K562 (cell line): Measurements from ENCODE around the gene PPDPF. TPM values are rescaled to one million over a fixed set of nuclear protein-coding genes. Genes with fewer than 3 reads are reported as not detected.

ENCODE experiments used
- ATAC-seq: fragments of 200-7000 bp; cut with Tn5 transposase; 3 replicates; pipeline ENCODE4 v1.9.1; 2020; ENCODE audit warnings: moderate library complexity
- BruUV-seq: library from RNA; stranded (reverse); fragments of 400-500 nt; replicated peaks from 2 replicates; lab custom pipeline; 2021; lab: Mats Ljungman, UMichigan
- CTCF ChIA-PET: fragments of 300-600 bp; formaldehyde crosslinking; extraction: SDS; loops from one replicate; lab custom pipeline; 2021; ENCODE audit warnings: low intra/inter-chr PET ratio; lab: Yijun Ruan, JAX
- POLR2A ChIA-PET: fragments of 300-600, 350-650 bp; sonication (Branson Sonifier 250); formaldehyde crosslinking; extraction: SDS; loops from one replicate; lab custom pipeline; 2021; ENCODE audit warnings: antibody characterized with exemption, inconsistent platforms; lab: Yijun Ruan, JAX
- DNase-seq, 4 experiments: peaks; one replicate each; pipeline versions ENCODE4 v3.0.0 to v3.0.0-alpha.2; 2011 to 2018; ENCODE audit warnings: low spot score in 3 of 4, mixed read lengths in 3 of 4; ENCODE audit errors: extremely low read depth in 1 of 4
- FAIRE-seq: peaks from 2 replicates; lab custom pipeline; 2011; peaks lifted over from hg19 to GRCh38; lab: Jason Lieb, UNC
- H2AFZ ChIP-seq: 2 replicates; pipeline ENCODE4 v1.6.0; 2011; ENCODE audit warnings: low read depth, low read length, control low read depth, inconsistent platforms
- H3K27ac ChIP-seq: fragments of 200-600 bp; 3 replicates; pipeline ENCODE4 v1.8.0; 2011; ENCODE audit warnings: low read depth, mild to moderate bottlenecking, control low read depth, inconsistent platforms, low read length, moderate library complexity, mixed read lengths; ENCODE audit errors: extremely low read depth
- H3K27me3 ChIP-seq, 2 experiments: fragments of 300-600 bp in 1 of 2; 2 replicates in 1 of 2; 3 replicates in 1 of 2; pipeline versions ENCODE4 v1.6.0 to v1.8.0; 2011; ENCODE audit warnings: inconsistent platforms in 2 of 2, low read length in 2 of 2, mild to moderate bottlenecking in 1 of 2, mixed read lengths in 1 of 2, moderate library complexity in 1 of 2; ENCODE audit not compliant: control insufficient read depth in 2 of 2, insufficient read depth in 2 of 2
- H3K36me3 ChIP-seq: fragments of 300-600 bp; 3 replicates; pipeline ENCODE4 v1.8.0; 2011; ENCODE audit warnings: mild to moderate bottlenecking, low read length, inconsistent platforms; ENCODE audit not compliant: control insufficient read depth, insufficient read depth
- H3K4me1 ChIP-seq, 2 experiments: fragments of 200-600 bp in 1 of 2; replicated peaks in 1 of 2; 2 replicates in 1 of 2; 3 replicates in 1 of 2; pipeline versions ENCODE4 v1.5.1 to v1.8.0; 2011; ENCODE audit warnings: inconsistent platforms in 2 of 2, low read length in 2 of 2, mild to moderate bottlenecking in 1 of 2, mixed read lengths in 1 of 2, moderate library complexity in 1 of 2; ENCODE audit not compliant: control insufficient read depth in 2 of 2, insufficient read depth in 2 of 2
- H3K4me2 ChIP-seq: 2 replicates; pipeline ENCODE4 v1.6.1; 2011; ENCODE audit warnings: low read length, control low read depth, inconsistent platforms, mixed read lengths; ENCODE audit not compliant: insufficient read depth
- H3K4me3 ChIP-seq: fragments of 200-600 bp; sonication (generic), shearing (Covaris generic); 2 replicates; pipeline ENCODE4 v1.5.1; 2016; ENCODE audit warnings: control low read depth, inconsistent platforms
- H3K79me2 ChIP-seq: fragments of 200-600 bp; 3 replicates; pipeline ENCODE4 v1.8.0; 2011; ENCODE audit warnings: low read length, inconsistent platforms; ENCODE audit not compliant: control insufficient read depth, insufficient read depth
- H3K9ac ChIP-seq, 2 experiments: 2 replicates each; pipeline versions ENCODE4 v1.6.0 to v1.6.1; 2011; ENCODE audit warnings: low read depth in 2 of 2, low read length in 2 of 2, control low read depth in 1 of 2, inconsistent platforms in 1 of 2, mild to moderate bottlenecking in 1 of 2, mixed read lengths in 1 of 2; ENCODE audit not compliant: insufficient read depth in 1 of 2
- H3K9me1 ChIP-seq: one replicate; pipeline ENCODE4 v1.6.0; 2011; ENCODE audit warnings: inconsistent platforms, mild to moderate bottlenecking, low read length, moderate library complexity; ENCODE audit not compliant: control insufficient read depth, insufficient read depth
- H3K9me3 ChIP-seq: replicated peaks from 2 replicates; pipeline ENCODE4 v1.5.1; 2011; ENCODE audit warnings: low read depth, low read length, inconsistent platforms; ENCODE audit not compliant: control insufficient read depth, insufficient read depth
- H4K20me1 ChIP-seq: replicated peaks from 2 replicates; pipeline ENCODE4 v1.6.1; 2011; ENCODE audit warnings: low read length, inconsistent platforms, mixed read lengths; ENCODE audit not compliant: control insufficient read depth, insufficient read depth
- BHLHE40 ChIP-seq: IDR thresholded peaks from 2 replicates; pipeline ENCODE4 v1.6.1; 2011; ENCODE audit warnings: low read length, improper control_type of control experiment
- CBFB ChIP-seq: sonication (generic); formaldehyde crosslinking; IDR thresholded peaks from 2 replicates; pipeline ENCODE4 v1.4.0; 2020; ENCODE audit warnings: mild to moderate bottlenecking, missing genetic modification reagents
- CHCHD3 ChIP-seq: fragments of 250-450 bp; sonication (Bioruptor Pico); IDR thresholded peaks from 2 replicates; pipeline ENCODE4 v2.1.2; 2022; ENCODE audit warnings: mild to moderate bottlenecking
- EP300 ChIP-seq: IDR thresholded peaks from 2 replicates; pipeline ENCODE4 v1.6.1; 2012; ENCODE audit warnings: low read length, improper control_type of control experiment
- GTF2E2 ChIP-seq: fragments of 200-800 bp; sonication (Bioruptor generic); IDR thresholded peaks from 2 replicates; pipeline ENCODE4 v1.6.1; 2016; ENCODE audit warnings: missing genetic modification characterization, missing compliant biosample characterization
- NFRKB ChIP-seq: fragments of 450-650 bp; IDR thresholded peaks from 2 replicates; pipeline ENCODE4 v1.6.1; 2016; ENCODE audit warnings: low read depth
- STAT5B ChIP-seq: fragments of 250-450 bp; sonication (Bioruptor Pico); IDR thresholded peaks from 2 replicates; pipeline ENCODE4 v1.8.0; 2021; ENCODE audit warnings: mild to moderate bottlenecking, inconsistent platforms
- TEAD1 ChIP-seq, 2 experiments: fragments of 450-650 bp in 1 of 2; sonication (generic) in 1 of 2; formaldehyde crosslinking; IDR thresholded peaks; 2 replicates each; pipeline versions ENCODE4 v1.4.0 to v1.8.0; 2020 to 2022; ENCODE audit warnings: mild to moderate bottlenecking in 2 of 2, missing genetic modification reagents in 1 of 2
- U2AF2 ChIP-seq: fragments of 200-400 bp; formaldehyde crosslinking; optimal IDR thresholded peaks from 2 replicates; pipeline ENCODE3; 2017; ENCODE audit warnings: low read depth, mild to moderate bottlenecking, low read length
- ZFP36 ChIP-seq: fragments of 150-350 bp; IDR thresholded peaks from 2 replicates; pipeline ENCODE4 v1.6.1; 2018; ENCODE audit warnings: low read length, low read depth; ENCODE audit not compliant: partially characterized antibody
- ZKSCAN3 ChIP-seq: fragments of 250-450 bp; sonication (Bioruptor Pico); IDR thresholded peaks from 2 replicates; pipeline ENCODE4 v1.4.0; 2020
- ZNF274 ChIP-seq: IDR thresholded peaks from 2 replicates; pipeline ENCODE4 v1.6.1; 2011; ENCODE audit warnings: low read depth, mild to moderate bottlenecking, low read length, moderate library complexity, borderline replicate concordance
- WGBS: fragments of 100-300 bp; shearing (Covaris generic); methylation state at CpG from one replicate; pipeline ENCODE4 v1.1.6; 2016; ENCODE audit warnings: low coverage, mixed read lengths; ENCODE audit not compliant: insufficient coverage; ENCODE audit errors: missing lambda C conversion rate; 5-methylcytosine and 5-hydroxymethylcytosine counted together
- in situ Hi-C: fragments of 300-500 bp; cut with MboI; formaldehyde crosslinking; loops from 4 replicates; pipeline ENCODE4 v1.15.0; 2018; ENCODE audit warnings: inconsistent platforms, mixed read lengths
- intact Hi-C: fragments of 100-400 bp; cut with micrococcal nuclease; formaldehyde crosslinking; loops from 2 replicates; pipeline ENCODE4 v1.14.2; 2022
- polyA plus RNA-seq, 8 experiments: library from polyadenylated mRNA; depleted of rRNA in 4 of 8; stranded (reverse) in 5 of 8; unstranded in 3 of 8; fragments of >200 nt; fragmentation: Nextera tagmentation in 2 of 8; fragmentation: Illumina TruSeq in 1 of 8; extraction: Ambion mirVana in 2 of 8; extraction: Trizol in 1 of 8; gene quantifications; 2 replicates each; pipeline versions ENCODE4 v1.2.1 to v1.2.3, GENCODE V29; 2011 to 2014; ENCODE audit warnings: inconsistent platforms in 1 of 8, missing spikeins in 1 of 8
- total RNA-seq, 7 experiments: library from RNA; depleted of rRNA in 6 of 7; stranded (reverse); fragments of >200 nt in 6 of 7; fragmentation: Illumina TruSeq in 2 of 7; extraction: Trizol in 2 of 7; gene quantifications; 2 replicates each; pipeline versions ENCODE4 v1.2.1 to v1.2.3, GENCODE V29; 2011 to 2021; ENCODE audit warnings: low replicate concordance in 1 of 7
- TF ChIP-seq, protein P1 (sequence below): fragments of 250-450 bp; sonication (Bioruptor Pico); IDR thresholded peaks from 2 replicates; pipeline ENCODE4 v1.4.0; 2020
- TF ChIP-seq, protein P2 (sequence below): sonication (generic); formaldehyde crosslinking; IDR thresholded peaks from 2 replicates; pipeline ENCODE4 v1.8.0; 2022; ENCODE audit warnings: mild to moderate bottlenecking, missing genetic modification reagents

The PPDPF gene
- total and polyA plus RNA-seq, 9 of the 15 experiments (the other 6 are each of a cell fraction or from before 2014, with no cell fraction given): 0.77 to 233 (median 10.5) TPM

DNA sequence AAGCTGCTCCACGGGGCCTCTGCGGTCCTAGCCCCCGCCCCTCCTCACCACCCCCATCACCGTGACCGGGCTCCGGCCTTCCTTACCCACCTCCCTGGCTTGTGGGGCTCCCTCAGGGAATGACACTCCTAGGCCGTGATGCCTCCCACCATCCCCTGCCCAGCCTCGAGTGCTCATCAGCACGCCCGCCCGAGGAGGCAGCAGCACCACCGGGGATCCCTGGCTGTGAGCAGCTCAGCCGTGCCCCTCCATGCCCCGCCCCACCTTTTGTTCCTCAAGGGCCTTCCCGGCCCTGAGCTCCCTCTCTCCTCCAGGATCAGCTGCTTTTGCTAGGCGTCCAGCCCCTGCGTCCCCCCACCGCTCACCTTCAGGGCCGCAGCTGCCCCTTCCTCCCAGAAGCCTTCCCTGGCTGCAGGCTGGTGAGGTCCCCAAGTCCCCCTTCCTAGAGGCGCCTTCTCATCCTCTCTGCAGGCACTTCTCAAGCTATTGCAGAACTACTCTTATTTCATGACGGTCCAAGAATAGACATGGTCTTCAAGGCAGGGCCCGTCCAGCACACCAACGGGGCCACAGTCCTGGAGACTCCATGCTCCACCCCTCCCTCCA lies 36.4 kb downstream of the PPDPF start:
- 50% methylated on average over 18 of the region's 23 CpGs for WGBS
- POLR2A ChIA-PET: interaction anchor here (0.6 to 1.0 kb wide), 7 partner anchors 8 to 151 kb away, joined by 3 to 4 read pairs (median 3); partner anchors contain the start of genes ARFRP1 and ZGPAT
- intact Hi-C loops: loop anchor here (10.0 kb wide), 1 partner anchor 308 kb away; the partner anchor contains the start of genes ABHD16B and TPD52L2
- no peak overlapping the region for H3K4me3 ChIP-seq
- no peaks in the 10 kb centered on the region for H4K20me1 ChIP-seq
- CTCF ChIA-PET: no interaction called here
- no peak for DNase-seq
- no peaks in the 10 kb centered on the region for H3K9me1 ChIP-seq
- H3K27ac ChIP-seq: no peak overlapping the region
- no peak overlapping the region for H3K9ac ChIP-seq
- no peak for ATAC-seq
- in situ Hi-C loops: no loop called here
- no peak for FAIRE-seq
- H2AFZ ChIP-seq: no peak overlapping the region
- no peaks in the 10 kb centered on the region for H3K79me2 ChIP-seq
- peaks cover 15 to 85% of the 10 kb centered on the region in 2 experiments for H3K4me1 ChIP-seq
- H3K4me2 ChIP-seq: no peak overlapping the region
- H3K36me3 ChIP-seq: no peaks in the 10 kb centered on the region
- peak; percentile 64 for TF ChIP-seq ZFP36
- TF ChIP-seq, protein P1, sequence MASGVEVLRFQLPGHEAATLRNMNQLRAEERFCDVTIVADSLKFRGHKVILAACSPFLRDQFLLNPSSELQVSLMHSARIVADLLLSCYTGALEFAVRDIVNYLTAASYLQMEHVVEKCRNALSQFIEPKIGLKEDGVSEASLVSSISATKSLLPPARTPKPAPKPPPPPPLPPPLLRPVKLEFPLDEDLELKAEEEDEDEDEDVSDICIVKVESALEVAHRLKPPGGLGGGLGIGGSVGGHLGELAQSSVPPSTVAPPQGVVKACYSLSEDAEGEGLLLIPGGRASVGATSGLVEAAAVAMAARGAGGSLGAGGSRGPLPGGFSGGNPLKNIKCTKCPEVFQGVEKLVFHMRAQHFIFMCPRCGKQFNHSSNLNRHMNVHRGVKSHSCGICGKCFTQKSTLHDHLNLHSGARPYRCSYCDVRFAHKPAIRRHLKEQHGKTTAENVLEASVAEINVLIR (CRISPR knock-in tag): no peak
- no peaks in the 10 kb centered on the region for H3K27me3 ChIP-seq
- no peaks in the 10 kb centered on the region for H3K9me3 ChIP-seq
- BruUV-seq: no TSS peak

DNA sequence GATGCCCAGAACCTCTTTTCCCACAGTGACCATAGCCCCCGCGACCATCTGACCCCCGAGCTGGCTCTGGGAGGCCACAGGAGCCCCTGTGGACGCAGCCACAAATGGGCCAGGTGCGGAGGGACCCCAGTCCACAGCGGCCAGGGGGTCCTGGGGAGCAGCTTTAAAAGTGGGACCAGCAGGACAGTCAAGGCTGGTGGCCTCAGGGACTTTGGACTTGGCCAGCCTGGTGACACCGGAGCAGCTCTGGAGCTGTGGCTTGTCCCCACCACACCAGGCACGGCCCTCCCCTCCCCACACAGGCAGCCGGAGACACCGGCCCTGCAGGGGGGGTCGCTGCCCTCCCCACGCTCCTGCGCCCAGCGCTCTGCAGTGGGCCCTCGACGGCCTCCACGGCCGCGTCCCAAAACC lies 36.9 kb downstream of the PPDPF start:
- in situ Hi-C loops: no loop called here
- ATAC-seq (no peak), DNase-seq (no peak), FAIRE-seq (no peak)
- Histone ChIP-seq H3K4me2 (no peak overlapping the region), H3K27ac (no peak overlapping the region), H3K4me1 (peaks cover 11 to 86% of the 10 kb centered on the region in 2 experiments), H3K36me3 (no peaks in the 10 kb centered on the region), H3K9me3 (no peaks in the 10 kb centered on the region), H3K9ac (no peak overlapping the region), H3K27me3 (no peaks in the 10 kb centered on the region), H4K20me1 (no peaks in the 10 kb centered on the region), H3K9me1 (no peaks in the 10 kb centered on the region), H3K4me3 (no peak overlapping the region), H2AFZ (no peak overlapping the region), H3K79me2 (no peaks in the 10 kb centered on the region)
- ChIA-PET CTCF (no interaction called here), POLR2A (interaction anchor here (0.6 to 1.0 kb wide), 6 partner anchors 8 to 150 kb away, joined by 3 to 4 read pairs (median 3); partner anchors contain the start of genes ARFRP1 and ZGPAT)
- 33% methylated on average over 8 of the region's 19 CpGs for WGBS
- TF ChIP-seq TEAD1 (CRISPR knock-in tag; IDR thresholded peaks at IDR 0.05) (no peak), ZNF274 (no peak), EP300 (no peak), U2AF2 (no peak), CBFB (CRISPR knock-in tag) (no peak), CHCHD3 (CRISPR knock-in tag) (no peak), ZKSCAN3 (CRISPR knock-in tag) (no peak), GTF2E2 (tag) (no peak), NFRKB (no peak), STAT5B (no peak), BHLHE40 (no peak)
- TF ChIP-seq, protein P2, sequence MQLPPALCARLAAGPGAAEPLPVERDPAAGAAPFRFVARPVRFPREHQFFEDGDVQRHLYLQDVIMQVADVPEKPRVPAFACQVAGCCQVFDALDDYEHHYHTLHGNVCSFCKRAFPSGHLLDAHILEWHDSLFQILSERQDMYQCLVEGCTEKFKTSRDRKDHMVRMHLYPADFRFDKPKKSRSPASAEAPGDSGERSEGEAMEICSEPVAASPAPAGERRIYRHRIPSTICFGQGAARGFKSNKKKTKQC (CRISPR knock-in tag): no peak
- intact Hi-C loops: loop anchor here (10.0 kb wide), 1 partner anchor 307 kb away; the partner anchor contains the start of genes ABHD16B and TPD52L2
- BruUV-seq: no TSS peak
